Hepatic stellate cell (primary cell): ENCODE results near the gene DSG3.

ENCODE experiments used
- DNase-seq: peaks from one replicate; pipeline ENCODE4 v3.0.0; 2011; ENCODE audit warnings: low spot score

DSG3 gene

DNA sequence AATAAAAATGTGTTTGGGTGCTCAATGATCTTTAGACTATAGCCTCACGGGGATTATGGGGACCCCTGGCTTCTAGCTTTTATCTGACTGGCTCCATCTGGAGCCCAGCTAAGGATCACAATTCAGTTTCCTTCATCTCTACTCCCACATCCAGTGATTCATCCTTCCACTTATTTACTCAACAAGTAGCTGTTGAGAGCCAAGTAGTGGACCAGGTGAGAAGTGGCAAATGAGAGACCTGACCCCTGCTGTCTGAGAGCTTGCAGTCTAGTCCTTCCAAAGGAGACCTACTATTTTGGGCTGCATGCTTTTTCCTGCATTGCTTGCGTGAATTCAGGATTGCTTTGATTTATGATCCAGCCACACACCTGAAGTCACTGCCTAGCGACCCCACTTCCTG lies 10.7 kb upstream of the DSG3 start:
- DNase-seq: no peak

DNA sequence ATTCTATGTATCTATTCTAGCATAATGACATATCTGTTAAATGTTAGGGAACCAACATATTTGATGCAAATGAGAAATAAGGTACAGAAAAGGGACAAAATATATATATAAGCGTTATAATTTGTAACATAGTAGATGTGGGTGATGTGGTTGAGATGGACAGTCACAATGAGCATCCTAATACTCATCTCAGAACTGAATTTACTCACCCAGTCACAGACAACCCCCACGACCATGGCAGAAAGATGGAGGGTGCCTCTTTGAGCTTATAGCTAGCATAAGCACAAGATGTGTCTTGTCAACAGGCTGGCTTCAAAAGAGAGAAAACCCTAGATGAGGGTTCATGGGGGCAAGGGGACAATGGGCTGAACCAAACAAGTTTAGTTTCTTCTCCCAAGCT lies 9.1 kb upstream of the DSG3 start:
- no peak for DNase-seq

DNA sequence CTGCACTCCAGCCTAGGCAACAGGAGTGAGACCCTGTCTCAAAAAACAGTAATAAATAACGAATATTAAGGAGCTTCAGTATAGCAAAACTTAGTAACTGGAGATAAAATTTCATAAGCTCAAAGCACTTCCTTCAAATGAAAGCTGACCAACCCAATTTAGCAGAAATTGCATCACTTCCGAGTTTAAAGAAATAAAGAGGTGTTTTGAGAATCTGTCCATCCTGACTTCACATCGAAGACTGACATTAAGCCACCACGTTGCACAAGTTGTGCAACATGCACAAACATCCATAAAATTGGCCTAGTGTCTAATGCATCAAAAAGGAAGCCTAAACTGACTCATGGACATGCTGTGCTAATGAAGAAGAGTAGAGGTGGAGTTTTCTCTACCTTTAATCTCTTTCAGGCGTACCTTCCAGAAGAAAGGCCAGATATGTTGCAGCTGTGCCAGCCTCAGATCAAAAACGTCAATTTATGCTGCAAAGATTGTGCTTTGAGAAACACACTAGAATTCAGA lies 7.7 kb upstream of the DSG3 start:
- DNase-seq: no peak

DNA sequence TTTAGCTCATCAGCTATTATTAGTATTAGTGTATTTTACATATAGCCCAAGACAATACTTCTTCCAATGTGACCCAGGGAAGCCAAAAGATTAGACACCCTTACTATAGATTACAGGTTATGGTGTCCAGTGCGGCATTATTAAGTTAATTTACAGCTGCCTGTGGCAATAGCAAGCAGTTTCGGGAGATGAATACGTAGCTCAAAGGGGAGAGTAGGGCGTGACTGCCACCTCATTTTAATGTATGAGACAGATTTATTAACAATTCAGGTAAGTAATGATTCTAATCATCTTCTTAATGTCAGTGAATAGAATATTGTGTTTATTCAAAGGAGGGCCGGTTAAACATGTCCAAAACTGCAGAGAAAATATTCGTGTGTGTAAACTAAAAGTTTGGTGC lies 6.8 kb upstream of the DSG3 start:
- DNase-seq: no peak

DNA sequence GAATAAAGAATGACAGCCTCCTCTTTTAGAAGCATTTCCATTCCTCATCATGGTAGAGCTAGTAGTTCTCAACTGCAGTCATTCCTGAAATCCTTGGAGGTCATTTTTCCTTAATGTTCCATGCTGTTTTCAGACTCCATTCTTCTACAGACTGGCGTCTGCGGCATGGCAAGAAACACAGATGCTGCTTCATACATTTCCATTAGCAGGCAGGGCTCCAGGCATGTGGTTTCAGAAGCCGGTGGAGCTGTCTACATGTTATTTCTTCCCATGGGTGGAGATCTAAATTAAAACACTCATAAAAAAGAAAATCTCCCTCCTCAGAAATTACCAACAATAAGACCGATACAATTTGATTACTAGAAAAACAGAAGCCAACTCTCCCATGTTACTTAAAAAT lies 6.0 kb upstream of the DSG3 start:
- no peak for DNase-seq

DNA sequence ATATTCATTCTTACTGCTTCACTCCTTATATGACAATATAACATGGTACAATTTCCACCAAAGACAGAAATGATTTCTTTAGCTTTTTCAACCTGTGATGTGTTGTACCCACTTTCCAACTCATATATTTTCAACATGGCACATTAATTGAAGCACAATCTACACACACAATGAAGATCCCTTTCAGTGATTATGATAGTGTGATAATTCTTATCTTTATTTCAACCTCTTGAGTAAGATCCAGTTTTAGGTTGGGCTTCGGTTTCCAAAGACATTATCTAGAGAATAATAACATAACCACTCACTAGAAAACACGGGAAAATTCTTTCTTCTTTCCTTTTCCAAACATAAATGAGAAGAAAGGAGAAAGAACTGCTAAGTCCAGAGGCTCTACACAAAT lies 3.4 kb upstream of the DSG3 start:
- DNase-seq: no peak

DNA sequence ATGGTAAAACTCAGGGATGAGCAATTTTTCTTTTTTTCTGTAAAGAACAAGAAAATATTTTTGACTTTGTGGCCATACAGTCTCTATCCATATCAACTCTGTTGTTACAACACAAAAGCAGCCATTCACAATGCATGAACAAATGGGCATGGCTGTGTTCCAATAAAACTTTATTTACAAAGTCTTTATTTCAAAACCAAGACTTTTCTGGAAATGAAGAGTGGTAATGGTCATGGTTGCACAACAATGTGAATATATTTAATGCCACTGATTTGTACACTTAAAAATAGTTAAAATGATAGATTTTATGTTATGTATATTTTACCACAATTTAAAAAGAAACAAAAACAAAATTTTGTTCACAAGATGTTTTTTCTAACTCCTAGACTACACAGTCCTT lies 1.6 kb upstream of the DSG3 start:
- DNase-seq: no peak

DNA sequence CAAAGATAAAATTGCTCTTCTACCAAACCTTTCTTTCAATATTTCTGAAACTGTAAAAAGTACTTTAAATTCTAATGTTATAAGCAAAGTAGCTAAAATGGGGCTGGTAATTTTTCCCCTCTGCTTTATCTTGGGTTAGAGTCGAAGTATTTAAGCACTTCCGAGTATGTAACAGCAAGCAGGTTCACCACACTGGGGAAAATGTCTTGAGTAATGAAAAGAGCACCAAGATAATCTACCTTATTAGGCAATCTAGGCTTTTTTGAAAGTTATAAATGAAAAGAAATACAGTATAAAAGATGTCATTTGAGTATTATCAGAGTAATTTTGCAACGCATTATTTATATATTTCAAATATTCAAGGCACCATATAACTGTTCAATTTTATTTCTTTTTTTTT lies 687 bp upstream of the DSG3 start:
- no peak for DNase-seq

DNA sequence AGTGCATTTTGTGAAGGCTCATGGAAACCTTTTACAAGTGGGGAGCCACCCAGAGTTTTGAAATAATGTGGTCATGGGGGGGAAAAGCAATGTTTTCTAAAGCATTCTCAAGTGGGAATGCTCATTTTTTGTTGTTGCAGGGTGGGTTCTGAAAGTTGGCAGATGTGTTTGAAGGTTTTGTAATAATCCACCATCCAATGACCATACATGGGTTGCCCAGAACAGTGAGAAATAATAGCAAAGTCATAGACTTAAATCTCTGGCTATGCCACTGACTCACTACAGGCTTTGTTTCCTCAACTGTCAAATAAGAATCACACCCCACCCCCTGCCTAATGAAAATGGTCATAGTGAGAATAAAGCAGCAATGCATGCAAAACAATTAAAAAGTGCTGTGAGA lies 2.9 kb downstream of the DSG3 start:
- no peak for DNase-seq

DNA sequence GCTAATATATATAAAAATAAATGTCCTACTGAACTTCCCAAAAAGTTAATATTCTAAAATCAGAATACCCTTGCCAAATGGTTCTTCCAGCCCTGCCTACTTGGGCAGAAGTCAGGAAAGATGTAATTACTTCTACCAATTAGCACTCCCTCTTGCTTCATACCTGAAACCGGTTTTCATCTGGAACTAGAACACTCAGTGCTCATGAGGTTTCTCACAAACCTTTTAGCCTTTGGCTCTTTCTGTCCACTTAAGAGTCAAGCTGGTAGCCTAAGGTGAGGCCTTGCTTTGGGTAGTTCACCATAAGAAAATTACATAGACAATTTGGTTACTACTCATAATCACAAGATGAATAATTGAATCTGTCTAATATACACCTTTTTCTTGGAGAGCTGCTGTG lies 4.1 kb downstream of the DSG3 start:
- DNase-seq: no peak

DNA sequence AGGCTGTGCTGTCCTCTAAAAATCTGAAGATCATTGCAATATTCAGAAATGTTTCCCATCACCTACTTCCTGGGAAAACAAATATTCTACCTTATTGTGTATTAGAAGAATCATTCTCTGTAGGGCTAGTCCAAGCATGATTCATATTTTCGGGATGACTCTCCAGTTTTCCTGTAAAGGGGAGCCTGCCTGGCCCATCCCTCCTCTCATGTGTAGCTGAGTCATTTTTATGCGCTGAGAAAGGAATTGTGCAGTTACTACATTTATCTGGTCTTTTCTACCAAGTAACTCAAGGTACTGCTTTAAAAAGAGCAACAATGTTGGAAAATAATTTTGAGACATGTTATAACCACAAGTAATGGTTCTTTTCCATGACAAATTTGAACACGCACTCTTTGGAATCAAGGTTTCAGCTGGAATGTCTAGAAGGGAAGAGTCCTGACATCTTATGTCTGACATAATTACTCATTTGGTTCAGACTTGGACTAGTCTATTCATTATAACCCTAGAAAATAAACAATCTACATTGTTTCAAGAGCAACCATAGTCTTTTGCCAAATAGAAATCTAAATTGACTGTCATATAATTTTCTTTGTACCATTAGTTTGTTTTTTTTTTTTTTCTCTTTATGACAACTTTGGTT lies 6.6 kb downstream of the DSG3 start:
- DNase-seq: no peak

DNA sequence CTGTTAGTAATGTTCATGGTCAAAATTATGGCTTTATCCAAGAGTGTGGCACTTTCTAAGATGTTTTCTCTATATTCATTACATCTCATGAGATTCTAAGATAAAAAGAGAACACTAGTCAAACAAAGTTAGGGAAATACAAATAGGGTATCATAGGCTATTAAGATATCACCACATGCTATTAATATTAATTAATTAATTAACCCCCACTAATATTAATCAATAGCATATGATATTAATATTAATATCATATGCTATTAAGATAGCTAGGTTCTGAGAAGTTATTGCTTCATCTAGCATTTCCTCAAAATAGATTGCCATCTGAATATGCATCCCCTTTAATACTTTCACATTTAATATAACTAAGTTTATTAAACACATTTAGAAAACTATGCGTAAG lies 22.1 kb downstream of the DSG3 start:
- DNase-seq: no peak

DNA sequence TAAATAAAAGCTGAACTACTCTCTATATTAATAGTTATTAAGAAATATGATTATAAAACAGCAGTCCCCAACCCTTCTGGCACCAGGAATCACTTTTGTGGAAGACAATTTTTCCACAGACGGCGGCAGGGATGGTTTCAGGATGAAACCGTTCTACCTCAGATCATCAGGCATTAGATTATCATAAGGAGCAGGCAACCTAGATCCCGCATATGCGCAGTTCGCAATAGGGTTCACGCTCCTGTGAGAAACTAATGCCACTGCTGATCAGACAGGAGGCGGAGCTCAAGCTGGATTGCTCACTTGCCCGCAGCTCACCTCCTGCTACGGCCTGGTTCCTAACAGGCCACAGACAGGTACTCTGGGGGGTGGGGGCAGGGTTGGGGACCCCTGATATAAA lies 31.1 kb downstream of the DSG3 start:
- no peak for DNase-seq

DNA sequence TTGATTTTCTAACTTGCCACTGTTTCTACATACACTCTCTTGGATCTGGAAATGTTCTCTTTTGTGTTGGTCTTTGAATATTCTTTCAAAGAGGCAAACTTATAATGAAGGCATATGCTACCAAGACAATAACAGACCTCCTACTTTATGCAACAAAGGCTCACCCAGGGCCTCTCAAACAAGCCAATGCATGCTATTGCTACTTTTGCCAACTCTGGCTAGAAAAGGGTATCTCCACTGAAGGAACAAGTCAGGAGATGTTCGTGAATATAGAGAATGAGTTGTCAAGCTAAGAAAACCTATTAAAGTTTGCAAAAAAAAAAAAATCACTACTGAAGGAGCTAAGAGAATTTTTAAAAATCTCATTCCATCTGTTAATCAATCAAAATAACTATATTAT lies 34.5 kb downstream of the DSG3 start:
- no peak for DNase-seq

DNA sequence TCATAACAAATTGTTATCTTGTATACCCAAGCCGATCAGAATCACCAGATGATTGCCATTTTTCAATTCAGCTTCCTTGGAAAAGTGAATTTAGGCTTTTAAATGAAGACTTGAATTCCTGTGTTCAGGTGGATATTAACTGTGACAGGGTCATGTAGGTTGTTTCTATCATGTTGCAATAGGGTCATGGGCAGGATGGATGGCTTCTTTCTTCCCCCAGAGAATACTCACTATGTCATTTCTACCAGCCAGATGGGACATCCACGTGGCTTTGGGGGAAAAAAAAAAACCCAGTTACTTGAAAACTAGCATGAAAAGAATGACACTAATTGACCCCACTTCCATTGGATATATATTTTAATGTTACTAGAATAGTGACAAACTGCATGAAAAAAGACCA lies 35.9 kb downstream of the DSG3 start:
- DNase-seq: no peak

DNA sequence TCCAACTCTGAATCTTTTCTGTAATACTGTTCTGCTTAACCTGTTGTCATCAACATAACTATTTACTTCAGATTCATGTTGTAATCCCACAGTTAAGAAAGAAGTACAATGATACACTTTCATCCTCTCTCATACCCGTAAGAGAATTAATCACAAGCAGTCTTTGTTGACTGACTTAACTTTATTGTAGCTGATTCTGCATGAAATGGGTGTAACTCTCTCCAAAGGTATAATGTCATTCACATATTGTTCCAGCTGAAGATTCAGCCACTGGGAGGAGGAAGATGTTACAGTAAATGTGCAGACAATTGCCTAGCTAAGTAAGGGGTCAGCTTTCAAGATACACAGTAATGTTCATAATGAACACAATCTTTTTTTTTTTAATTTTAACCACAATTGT lies 36.9 kb downstream of the DSG3 start:
- DNase-seq: no peak

DNA sequence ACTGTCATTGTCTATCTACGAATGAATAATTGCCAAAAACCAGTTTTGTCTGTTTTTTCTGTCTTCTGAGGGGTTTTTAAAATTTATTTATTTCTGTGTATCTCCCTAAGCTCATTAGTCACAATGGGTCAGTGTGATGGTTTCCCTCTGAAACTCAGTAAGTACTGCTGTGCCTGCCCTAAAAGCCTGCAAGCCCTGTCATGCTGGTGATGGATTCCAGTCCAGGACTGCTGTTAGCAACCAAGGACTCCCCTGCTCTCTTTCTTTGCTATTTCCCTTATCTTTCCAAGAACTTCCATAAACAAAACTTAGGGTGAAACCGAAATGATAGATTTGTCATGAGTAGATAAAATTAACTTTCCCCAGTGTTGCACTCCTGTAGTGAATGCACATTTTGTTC lies 38.6 kb downstream of the DSG3 start:
- DNase-seq: no peak

DNA sequence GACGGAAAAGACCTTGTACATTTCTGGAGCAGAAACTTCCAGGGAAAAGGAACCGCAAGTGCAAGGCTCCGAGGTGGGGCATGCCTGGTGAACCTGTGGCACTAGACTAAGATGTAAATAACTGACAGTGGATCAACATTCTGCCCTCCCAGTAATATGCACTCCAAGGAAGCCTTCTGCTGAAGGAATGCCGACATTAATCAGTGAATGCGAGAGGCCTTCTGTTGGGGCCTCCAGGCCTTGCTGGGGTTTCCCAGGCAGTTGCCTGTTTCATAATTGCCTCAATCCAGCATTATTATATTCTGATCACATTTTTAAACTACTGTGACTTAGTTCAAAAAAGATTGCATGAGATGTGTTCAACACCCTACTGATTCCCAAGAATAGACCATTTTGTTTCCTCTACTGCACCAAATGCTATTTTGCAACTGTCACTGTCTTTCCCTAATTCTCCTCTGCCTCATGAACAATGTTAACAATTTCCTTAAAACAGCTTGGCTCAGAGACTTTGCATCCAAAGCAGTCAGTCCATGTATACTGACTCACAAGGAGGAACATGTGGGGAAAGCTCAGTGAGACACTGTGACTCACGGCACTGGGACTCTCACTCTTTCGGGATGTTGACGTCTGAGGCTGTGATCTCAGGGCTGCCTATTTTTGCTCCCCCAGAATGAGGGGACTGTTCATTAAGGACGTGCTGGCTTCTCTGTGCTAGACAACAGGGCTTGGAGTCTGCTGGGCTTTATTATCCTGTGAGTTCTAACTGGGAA lies 39.9 kb downstream of the DSG3 start:
- no peak for DNase-seq

DNA sequence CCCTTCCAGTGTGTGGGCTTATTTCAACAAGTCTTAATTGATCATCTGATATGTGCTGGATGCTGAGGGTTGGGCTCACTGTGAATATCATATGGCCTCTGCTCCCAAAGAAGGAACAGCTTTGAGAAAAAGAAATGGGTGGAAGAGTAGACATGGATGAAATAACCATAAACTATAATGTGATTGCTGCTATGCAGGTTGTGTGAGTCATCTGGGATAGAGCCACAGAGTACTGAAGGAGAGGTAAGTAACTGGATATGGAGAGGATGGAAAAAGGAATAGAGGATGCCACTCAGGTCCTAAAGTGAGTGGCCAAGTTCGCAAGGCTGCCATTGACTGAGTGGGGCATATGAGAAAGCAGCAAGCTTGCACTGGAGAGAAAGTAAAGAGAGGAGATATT lies 41.8 kb downstream of the DSG3 start:
- DNase-seq: no peak

DNA sequence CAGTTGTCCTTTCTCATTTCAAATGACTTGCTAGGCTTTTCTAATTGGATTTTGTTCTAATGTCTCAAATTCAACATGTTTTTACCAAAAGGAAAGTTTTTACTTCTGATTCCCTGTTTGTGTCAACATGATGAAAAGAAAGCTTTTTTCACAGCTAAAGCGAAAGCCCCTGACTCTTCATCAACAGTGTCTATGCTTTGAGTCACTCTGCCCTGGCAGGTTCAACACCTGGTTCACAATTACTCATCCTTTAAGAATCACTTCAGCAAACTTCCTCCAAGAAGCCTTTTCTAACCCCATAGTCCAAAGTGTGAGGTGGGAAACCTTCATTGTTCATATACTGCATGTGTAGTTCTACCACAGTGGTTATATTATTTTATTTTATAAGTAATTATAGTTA lies 42.8 kb downstream of the DSG3 start:
- no peak for DNase-seq

DNA sequence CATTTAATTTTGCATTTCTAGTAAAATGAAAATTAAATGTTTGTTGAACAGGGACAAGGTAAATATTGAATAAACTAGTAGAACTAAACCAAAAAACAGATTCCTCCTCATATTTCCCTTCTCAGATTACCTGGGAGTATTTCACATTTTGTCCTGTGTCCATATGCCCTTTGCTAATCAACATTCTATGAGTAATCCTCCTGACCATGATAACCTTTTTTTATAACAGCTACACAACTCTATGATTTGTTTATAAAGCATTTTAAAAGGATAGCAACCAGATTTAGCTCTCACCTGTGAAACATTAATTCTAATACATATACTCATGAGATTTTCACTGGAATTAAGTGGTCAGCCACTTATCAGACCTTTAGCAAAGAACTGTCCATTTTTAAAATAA lies 43.3 kb downstream of the DSG3 start:
- no peak for DNase-seq

DNA sequence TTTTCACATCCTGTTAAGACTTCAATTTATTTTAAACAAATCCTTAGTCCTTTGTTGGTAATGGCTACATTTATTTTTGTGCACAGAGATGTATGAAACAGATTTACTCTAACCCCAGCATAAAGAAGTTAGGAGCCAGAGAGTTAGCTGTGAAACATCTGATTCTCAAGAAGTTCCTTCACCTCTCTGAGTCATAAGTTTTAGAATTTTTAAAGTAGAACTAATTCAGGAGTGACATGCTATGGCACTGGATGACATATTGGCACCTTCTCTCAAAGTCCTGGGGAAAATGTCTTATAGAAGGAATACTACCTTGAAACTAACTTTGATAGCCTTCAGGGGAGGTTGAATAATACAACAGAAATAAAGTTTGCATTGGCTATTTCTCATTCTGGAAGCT lies 44.0 kb downstream of the DSG3 start:
- no peak for DNase-seq

DNA sequence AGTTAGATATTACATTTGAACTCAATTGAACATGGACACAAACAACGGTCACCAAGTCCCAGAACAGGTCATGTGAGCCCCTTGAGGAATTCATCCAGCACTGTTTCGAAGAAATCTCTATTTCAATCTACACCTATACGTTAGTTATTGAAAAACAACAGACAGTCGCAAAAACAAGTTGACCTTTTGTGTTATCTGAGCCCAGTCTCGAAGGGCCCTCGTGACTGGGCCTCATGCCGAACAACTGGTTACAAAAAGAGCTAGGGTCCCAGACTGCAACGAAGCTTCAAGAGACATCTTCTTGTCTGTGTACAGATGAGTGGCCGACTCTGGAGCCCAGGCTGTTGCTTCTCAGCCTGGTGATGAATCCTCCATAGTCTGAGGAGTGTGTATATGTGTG lies 45.1 kb downstream of the DSG3 start:
- DNase-seq: no peak

DNA sequence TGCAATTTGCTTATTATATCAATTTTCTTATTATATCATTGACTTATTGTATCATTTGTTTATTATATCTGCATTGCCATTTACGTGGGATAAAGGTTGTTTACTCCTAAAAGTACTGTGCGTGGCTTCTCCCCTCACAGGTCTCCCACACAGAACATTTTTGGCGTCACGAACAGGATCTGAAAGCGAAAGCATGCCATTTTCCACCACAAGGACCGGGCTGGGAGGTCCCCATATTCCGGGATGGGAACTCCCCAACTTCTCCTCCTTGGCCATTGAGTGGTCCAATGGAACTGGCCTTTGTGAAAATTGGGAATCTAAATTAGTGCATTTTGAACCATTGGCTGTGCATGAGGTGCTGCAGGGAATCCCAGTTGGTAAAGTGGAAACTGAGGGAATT lies 45.6 kb downstream of the DSG3 start:
- DNase-seq: no peak
